NCI-H460 (cell line): ENCODE data around the gene AKAP13. TPM values are rescaled to one million over a fixed set of nuclear protein-coding genes. Genes with fewer than 3 reads are reported as not detected.
A peak's percentile ranks its signal among the peaks of the same experiment; 100 is the strongest.

Experiments used
- DNase-seq: peaks from one replicate; pipeline ENCODE4 v3.0.0-alpha.2; 2016; ENCODE audit warnings: low read depth; ENCODE audit errors: extremely low read depth
- total RNA-seq: library from RNA; depleted of rRNA; stranded (reverse); fragments of >200 nt; shearing (Covaris generic); gene quantifications from 2 replicates; pipeline ENCODE4 v1.2.3, GENCODE V29; 2014

AKAP13 gene
- total RNA-seq, 1 experiment from 2014 or later: 31.4 TPM

DNA sequence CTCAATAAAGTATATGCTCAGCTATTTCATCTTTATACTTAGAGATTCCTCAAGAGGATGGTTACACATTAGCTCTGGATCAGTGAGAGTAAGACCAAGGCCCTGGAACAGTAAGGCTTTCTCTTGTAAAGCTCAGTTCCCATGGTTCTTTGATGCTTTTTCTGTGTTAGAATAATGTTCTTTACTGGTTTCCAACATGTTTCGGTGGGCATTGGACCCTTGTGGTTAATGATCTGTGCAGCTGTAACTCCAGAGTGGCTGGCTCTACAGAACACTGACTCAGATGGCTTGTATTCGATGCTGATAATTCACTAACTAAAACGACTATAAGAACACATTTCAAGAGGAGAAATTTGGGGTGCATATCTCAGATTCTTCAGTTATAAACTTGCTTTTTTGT is 114.7 kb downstream of the AKAP13 start:
- DNase-seq: no peak

DNA sequence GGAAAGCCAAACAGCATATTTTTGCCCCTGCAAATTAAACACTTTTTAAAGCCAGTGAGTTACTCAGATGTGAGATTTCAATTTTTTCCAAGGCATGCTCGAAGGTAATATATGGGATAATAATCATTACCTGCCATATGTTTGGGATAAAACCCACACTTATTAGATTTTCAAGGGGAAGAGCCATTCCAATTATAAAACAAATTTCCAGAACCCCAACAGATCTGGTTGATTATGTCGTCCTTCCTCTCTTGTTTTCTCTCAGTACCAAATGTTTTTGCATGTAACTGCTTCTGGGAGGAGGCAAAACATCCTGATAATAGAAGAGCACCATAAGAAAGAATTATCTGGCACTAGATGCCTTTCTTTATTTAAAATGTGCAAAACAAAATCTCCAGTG is 115.1 kb downstream of the AKAP13 start:
- no peak for DNase-seq

DNA sequence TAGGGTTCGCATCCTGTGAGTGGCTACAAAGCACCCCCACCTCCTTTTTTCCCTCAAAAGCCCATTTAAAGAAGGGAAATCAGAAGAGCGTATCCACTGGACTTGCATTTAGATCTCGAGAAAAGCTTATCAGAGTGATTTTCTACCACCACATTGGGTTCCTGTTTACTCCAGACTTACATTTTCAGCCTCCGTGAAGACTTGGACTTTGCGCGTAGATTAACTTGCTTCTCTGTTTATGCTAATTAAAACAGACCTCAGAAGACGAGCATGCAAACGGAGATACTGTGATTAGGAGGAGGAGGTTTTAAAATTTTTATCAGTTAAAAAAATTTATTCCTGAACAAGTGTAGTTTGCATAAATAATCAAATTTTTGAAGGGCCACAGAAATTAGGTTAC is 115.7 kb downstream of the AKAP13 start:
- no peak for DNase-seq

DNA sequence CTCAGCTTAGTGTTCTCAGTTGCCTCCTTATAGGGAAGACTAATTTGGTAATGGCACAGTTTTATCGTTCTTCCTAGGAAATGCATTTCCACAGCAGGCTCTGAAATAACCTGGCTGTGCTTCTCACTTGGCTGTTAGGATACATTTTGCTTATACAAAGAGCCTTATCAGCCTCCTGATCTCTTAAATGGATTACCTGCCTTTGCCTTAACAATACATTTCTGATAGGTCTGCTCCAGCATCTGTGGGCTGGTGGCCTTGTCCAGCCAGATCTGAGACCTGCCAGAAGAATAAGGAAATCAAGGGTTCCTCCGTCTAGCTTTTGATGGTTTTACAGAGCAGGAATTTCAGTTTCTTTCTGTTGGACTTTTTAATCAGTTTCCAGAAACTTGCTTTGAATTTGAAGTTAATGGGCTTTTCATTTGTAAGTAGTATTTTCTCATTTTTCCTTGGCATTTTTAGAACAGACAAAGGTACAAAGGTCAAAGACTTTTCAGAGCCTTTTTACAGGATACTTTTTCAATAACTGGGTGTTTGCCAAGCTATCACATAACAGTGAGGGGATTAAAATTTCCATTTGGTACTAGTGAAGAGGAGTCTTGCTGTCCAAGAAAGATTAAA is 116.3 kb downstream of the AKAP13 start:
- no peak for DNase-seq

DNA sequence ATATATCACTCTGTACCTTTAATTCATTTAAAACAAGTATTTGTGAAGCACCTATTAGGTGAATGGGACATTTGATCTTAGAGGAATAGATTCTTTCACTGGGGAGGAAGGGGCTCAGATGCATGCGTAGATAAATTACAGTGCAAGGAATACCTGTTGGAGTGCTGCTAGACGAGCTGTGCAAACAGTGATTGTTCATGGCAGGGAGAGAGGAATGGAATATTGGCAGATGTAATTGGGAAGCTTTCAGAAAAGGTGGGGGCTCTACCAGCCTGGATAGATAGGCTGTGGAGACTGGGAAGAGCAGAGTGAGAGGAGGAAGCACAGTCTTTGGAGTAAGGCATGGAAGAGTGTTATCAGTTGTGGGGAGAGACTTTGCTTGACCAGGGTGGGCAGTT is 116.8 kb downstream of the AKAP13 start:
- DNase-seq: no peak

DNA sequence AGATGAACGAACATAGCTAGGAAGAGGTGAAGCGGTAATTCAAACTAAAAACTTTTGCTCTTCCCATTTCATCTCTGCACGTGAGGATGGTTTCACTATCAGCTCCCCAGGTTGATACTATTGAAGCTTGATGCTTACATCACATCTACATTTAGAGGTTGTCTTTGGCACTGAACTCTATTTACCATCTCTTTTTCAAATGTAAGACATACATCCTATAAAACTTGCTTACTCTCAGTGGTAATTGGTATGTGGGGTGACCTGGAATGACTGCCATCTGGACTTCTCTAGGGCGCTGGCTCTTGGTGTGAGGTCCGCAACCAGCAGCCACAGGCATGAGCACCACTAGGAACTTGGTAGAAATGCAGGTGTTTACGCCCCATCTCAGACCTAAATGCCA is 118.1 kb downstream of the AKAP13 start:
- DNase-seq: no peak

DNA sequence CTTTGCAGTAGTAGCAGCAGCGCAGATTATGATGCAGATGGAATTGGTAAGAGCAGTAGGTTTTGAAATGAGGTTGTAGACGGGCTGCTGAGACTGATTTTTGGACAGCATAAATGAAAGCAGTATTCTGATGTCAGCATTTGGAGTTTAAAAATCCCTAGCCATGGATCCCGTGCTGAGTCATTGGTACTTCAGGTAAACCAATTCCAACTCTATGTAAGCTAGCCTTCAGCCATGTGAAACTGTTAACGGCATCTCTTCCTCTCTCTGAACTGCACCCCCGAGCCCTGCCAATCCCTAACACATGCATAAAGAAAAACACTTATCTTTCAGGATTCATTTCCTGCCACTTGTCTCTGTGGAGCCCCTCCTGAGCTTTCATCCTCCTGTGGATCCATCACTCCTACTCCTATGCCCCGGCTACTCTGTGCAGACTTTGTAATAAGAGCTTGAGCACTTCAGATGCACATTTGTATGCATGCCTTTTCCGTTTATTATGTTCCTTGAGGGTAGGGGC is 119.0 kb downstream of the AKAP13 start:
- no peak for DNase-seq

DNA sequence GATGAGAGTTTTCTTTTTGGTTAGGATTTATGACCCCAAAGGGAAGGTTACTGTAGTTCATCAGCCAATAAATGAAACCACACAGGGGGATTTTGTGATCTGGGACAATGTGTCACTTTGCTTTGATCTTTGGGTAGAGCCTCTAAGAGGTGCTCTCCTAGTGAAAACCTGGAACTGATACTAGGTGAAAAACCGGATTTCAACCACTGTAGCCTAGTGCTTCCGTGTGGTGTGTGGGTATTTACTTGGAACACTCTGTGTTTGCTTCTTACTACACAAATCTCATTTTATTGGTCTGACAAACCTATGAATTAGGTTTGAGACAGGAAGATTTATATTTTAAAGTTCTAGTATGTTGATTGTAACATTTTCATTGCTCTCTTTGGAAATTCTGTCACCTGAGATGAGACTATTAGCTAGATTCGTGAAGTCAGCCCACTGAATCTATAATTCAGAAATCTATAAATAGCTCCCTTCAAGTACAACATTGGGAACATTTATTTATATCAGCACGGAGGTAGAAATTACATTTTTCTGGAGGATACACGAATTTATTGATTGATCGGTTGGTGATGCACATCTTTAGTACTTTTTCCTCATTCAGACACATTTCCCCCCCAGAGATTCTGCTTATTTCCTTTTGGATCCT is 119.8 kb downstream of the AKAP13 start:
- no peak for DNase-seq

DNA sequence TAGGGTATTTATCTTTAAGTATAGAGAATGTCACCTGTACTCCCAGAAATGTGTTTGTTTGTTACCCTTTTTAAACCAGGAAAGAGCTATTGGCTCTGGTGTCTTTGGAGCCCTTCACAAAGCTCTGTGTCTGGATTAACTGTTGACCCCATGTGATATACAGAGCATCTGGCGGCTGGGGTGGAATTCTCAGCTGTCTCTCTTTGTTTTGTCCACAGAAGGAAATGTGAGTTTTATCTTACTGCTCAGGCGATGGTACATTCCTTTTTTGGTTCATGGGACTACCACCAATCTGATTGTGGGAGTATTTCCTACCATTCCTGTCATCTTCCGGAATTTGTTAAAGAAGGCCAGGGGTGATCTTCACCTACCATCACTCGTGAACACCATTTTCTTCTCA is 120.3 kb downstream of the AKAP13 start:
- no peak for DNase-seq

DNA sequence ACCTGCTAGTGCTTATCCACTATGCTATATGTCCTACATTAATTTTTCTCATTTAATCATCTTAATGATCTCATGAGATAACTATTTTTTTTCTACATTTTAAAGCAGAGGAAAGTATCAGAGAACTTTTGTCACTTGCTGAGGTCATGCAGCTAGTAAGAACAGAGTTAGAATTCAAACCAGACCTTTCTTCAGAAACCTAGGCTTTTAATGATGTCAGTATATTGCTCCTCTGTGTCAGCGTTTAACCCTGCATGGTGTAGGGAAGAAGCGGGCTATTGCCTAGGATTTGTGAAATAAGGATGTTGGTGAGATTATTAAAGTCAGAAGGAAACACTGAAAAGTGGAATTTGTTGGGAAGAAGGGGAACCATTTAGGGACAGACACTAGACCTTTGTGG is 121.2 kb downstream of the AKAP13 start:
- no peak for DNase-seq

DNA sequence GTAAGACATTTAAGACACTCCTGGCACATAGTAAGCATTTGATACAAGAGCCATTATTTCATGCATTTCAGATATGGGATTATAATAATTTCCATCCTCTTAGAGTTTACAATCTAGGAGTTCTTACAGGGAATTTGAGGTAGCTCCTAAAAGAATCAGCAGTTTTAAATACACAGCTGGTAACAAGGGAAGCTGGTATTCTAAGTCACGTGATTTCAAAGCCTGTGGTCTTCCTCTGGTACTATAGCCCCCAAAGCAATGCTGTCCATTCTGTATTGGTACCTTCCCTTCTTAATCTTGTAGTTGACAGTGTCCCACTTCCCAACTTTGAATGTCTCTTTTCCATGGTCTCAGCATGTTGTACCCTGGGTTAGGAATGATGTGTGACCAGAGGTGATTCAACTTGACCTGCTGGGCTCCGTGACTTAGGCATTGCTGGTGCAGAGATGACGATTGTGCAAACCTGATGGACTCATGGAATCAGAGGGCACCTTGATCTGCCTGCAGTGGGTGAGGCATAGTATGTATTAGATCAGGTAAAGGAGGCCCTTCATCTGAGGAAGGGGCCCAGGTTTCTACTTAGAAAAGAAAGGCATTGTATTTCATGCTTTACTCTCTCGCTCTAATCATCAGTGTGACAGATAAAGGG is 122.9 kb downstream of the AKAP13 start:
- no peak for DNase-seq

DNA sequence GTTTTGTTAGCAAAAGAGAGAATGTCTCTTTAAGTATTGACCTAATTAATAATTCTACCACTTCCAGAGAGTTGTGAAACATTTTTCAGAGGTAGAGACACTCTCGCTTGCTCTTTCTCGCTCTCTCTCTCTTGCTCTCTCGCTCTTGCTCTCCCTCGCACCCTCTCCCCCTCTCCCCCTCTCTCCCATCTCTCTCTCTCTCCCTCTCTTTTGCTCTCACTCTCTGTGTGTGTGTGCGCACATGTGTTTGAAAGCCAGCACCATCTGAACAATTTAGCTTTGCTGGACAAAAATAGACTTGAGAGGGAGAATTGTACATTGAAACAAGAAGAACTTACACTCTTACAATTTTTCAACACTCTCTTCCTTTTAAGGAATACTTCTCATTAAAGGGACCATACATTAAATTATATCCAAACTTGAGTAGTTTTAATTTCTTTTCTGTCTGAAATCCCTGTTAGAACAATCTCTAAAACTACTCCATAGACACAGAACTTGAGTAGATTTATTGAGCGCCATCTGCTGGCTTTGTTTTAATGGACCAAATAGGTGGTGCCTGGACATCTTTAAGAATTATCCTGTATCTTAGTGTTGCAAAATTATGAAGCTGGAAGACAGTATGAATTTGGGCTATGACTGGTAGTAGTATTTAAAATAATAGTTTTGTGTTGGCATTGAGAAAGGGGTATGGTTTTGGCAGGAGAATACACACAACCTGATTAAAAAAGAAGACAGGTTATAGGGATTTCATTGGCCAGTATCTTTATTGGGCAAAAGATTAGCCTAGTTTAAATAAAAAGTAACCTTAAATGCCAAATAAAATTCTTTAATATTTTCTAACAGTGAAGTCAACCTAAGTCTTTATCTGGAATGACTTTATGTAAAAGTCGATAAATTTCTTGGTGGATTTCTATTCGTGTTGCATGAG is 124.6 kb downstream of the AKAP13 start:
- peak; percentile 54 for DNase-seq

DNA sequence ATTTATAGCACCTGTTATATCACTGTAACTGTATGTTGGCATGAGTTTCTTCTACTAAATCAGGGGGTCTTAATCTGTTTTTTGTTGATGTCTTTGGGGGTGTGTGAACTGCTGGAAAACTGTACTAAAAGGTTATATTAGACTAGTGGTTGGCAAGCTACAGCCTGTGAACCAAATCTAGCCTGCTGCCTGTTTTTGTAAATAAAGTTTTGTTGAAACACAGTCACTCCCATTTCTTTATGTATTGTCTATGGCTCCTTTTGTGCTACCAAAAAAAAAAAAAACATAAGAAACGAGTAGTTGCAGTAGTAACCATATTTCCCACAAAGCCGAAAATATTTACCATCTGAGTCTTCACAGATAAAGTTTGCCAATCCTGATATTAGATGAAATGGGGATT is 126.7 kb downstream of the AKAP13 start:
- no peak for DNase-seq

DNA sequence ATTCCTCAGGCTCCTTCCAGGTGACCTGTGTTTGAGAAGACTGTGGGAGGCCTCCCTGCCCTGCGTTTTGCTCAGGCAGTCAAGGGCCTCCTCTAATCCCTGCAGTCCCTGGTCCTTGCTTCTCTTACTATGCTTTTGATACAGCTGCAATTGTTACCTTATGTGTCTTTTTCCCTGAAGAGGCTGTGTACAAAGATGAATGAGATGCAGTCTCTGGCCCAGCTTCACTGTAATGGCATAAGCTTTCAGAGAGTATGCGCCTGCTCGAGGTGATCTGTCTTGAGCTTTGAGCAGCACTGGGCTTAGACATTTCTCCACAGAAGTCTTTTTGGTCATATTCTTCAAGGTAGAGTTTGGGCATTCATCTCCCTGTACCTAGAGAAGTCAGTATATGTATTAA is 129.6 kb downstream of the AKAP13 start:
- no peak for DNase-seq

DNA sequence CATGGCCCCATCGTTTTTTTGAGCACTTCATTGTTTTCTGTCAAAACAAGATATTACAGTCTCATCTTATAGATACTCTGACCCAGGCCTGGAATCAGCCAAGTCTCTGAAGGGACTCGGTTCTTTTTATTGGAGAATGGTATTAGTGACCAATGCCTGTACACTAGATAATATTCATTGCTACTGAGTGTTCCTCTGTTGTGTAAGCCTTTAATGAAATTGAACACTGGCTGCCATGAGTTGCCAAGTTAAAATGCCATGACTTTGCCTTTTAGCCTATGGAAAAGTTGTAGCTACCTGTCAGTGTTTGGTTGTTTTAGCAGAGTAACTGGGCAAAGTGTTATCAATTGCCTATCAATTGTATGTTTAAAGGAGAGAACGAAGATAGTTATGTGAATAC is 134.0 kb downstream of the AKAP13 start:
- DNase-seq: no peak

DNA sequence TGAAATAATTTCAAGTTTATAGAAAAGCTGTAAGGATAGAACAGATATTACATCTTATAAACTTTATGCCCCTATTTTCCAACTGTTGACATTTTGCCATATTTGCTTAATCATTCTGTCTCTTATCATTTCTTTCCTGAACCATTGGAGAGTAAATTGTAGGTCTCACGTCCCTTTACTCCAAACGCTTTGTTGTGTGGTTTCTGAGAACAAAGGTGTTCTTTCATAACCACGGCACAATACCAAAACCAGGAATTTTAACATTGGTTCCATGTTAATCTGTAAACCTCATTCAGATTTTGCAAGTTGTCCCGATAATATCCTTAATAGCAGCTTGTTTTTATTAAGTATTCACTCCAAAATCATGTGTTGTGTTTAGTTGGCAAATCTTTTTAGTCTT is 134.8 kb downstream of the AKAP13 start:
- no peak for DNase-seq

DNA sequence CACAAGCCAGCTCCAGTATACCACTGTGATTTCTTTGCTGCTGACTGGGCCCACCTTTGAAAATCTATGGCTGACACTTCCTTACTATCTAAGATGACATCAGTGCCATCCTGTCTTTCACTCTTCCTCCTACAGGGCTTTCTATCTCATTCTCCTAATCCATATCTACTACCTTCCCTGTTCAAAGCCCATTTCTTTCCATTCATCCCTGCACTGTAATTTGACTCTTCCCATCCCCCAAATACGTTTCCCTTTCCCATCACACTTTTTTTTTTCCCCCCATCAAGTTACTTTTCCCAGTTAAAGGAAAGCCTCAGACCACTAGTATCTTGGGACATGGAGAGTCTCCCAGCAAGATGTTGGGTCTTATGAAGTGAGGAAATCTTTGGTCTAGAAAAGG is 136.7 kb downstream of the AKAP13 start:
- no peak for DNase-seq

DNA sequence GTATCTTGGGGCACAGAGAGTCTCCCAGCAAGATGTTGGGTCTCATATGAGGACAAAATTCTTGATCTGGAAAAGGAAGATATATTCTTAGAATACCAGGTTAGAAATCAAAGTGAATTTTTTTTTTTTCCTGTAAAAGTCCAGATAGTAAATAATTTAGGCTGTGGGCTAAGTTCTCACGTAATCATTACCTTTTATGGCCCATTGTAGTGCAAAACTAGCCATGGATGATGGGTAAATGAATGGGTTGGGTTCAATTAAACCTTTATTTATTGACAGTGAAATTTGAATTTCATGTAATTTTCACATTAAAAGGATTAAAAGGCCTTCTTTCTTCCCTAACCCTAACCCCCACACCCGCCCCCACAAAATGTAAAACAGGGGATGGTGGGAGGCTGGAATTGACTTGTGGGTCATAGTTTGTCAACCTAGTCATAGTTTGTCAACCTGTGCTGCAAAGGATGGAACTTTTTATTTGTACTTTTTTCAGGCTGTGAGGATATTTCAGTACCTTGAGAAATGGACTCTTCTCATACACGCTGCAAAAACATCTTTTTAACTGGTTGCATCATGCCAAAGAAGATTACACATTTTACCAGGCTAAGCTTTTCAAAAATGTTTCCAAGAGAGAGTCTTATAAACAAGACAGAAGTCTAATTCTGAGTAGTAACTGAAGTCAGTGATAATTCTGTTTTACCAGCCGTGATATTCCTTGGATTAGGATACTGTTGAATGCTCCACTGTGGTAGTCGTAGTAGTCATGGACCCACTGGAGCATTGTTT is 138.8 kb downstream of the AKAP13 start:
- DNase-seq: no peak

DNA sequence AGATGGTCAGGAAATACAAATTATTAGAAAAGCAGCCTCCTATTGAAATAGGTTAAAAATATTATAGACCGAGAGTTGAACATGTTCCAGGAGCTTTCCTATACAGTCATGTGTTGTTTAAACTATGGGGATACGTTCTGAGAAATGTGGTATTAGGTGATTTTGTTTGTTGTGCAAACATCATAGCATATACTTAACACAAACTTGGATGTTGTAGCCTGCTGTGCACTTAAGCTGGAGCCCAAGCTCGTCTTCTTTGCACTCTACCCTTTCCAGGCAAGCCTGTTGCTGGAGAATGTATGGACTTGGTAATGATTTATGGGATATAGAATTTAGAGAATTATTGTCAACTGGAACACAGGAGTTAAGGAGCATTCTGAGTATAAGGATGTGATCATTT is 140.2 kb downstream of the AKAP13 start:
- no peak for DNase-seq

DNA sequence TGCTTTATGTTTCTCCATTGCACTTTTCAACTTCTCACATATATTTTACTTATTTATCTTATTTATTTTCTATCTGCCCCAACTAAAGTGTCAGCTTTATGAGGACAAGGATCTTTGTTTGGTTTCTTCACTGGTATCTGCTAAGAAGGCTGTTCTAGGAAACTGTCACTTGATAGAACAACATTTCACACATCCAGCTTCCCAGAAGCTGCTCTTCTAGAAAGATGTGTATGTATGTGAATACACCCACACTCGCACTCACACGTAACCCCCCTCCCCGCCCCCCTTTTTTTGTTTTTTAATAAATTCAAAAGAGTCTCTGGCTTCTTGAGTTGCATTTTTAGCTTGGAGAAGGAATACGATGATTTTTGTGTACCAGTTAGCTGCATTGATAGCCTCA is 143.1 kb downstream of the AKAP13 start:
- no peak for DNase-seq
